Amniotic stem cell (primary cell): Measurements from ENCODE around the gene RASAL3.

ENCODE experiments used
- DNase-seq: peaks from one replicate; lab custom pipeline; 2025; lab: John Stamatoyannopoulos, UW

Gene RASAL3

GRCh38 chr19:15449620-15450527, 14.5 kb downstream of the RASAL3 start, which contains the start of gene WIZ:
Gene WIZ (minus strand): TSS chr19:15449956. CDS start chr19:15448307, 1,649 bp downstream.
- DNase-seq, result peak; percentile 22

- DNase-seq, result no peak
Measured at GRCh38 chr19:15448778-15449619, 15.3 kb downstream of the RASAL3 start.

GRCh38 chr19:15448044-15448777, 16.1 kb downstream of the RASAL3 start:
- DNase-seq, result no peak

- DNase-seq, result no peak
Measured at GRCh38 chr19:15447057-15447456, 17.3 kb downstream of the RASAL3 start.

GRCh38 chr19:15445807-15446376, 18.5 kb downstream of the RASAL3 start:
- DNase-seq, result no peak

GRCh38 chr19:15445227-15445605, 19.1 kb downstream of the RASAL3 start:
- DNase-seq, result no peak

GRCh38 chr19:15444505-15445226, 19.7 kb downstream of the RASAL3 start:
- no peak for DNase-seq

GRCh38 chr19:15443838-15444237, 20.5 kb downstream of the RASAL3 start:
- DNase-seq, result no peak

GRCh38 chr19:15443325-15443724, 21.0 kb downstream of the RASAL3 start:
- DNase-seq, result no peak

GRCh38 chr19:15442142-15442920, 22.0 kb downstream of the RASAL3 start:
- no peak for DNase-seq

- no peak for DNase-seq
Measured at GRCh38 chr19:15441317-15441716, 23.0 kb downstream of the RASAL3 start.

GRCh38 chr19:15439821-15440641, 24.3 kb downstream of the RASAL3 start:
- no peak for DNase-seq

GRCh38 chr19:15439078-15439799, 25.1 kb downstream of the RASAL3 start:
- DNase-seq, result no peak

- DNase-seq, result no peak
Measured at GRCh38 chr19:15438577-15438976, 25.8 kb downstream of the RASAL3 start.

- DNase-seq, result no peak
Measured at GRCh38 chr19:15438124-15438496, 26.2 kb downstream of the RASAL3 start.

- DNase-seq, result no peak
Measured at GRCh38 chr19:15437355-15438123, 26.8 kb downstream of the RASAL3 start.

GRCh38 chr19:15436826-15437110, 27.6 kb downstream of the RASAL3 start:
- DNase-seq, result no peak
